HepG2 (cell line): Measurements from ENCODE around the gene ZNF273.

Experiments used
- EZH2 ChIP-seq: conservative IDR thresholded peaks from 2 replicates; pipeline ENCODE4 v1.6.1; 2012; ENCODE audit warnings: mild to moderate bottlenecking, low read depth, low read length, moderate library complexity
- FOXK2 ChIP-seq: fragments of 450-650 bp; IDR thresholded peaks from 2 replicates; pipeline ENCODE4 v1.6.1; 2016
- JUN ChIP-seq: sonication (generic); formaldehyde crosslinking; IDR thresholded peaks from 2 replicates; pipeline ENCODE4 v1.4.0; 2020; ENCODE audit warnings: mild to moderate bottlenecking, missing genetic modification reagents
- RAD21 ChIP-seq: fragments of 450-650 bp; formaldehyde crosslinking; IDR thresholded peaks from 2 replicates; pipeline ENCODE4 v1.5.0; 2020; ENCODE audit warnings: mild to moderate bottlenecking
- RFX1 ChIP-seq: fragments of 450-650 bp; IDR thresholded peaks from 2 replicates; pipeline ENCODE4 v1.6.1; 2017
- UBTF ChIP-seq: sonication (generic); formaldehyde crosslinking; IDR thresholded peaks from 2 replicates; pipeline ENCODE4 v1.4.0; 2020; ENCODE audit warnings: mild to moderate bottlenecking, missing genetic modification reagents
- ZFP1 ChIP-seq: IDR thresholded peaks from 2 replicates; pipeline ENCODE4 v1.6.1; 2016
- TF ChIP-seq, protein P1 (sequence below): IDR thresholded peaks from 2 replicates; pipeline ENCODE4 v1.4.0; 2020; ENCODE audit warnings: mild to moderate bottlenecking, missing genetic modification reagents
- TF ChIP-seq, protein P2 (sequence below): sonication (generic); formaldehyde crosslinking; IDR thresholded peaks from 2 replicates; pipeline ENCODE4 v1.4.0; 2020; ENCODE audit warnings: mild to moderate bottlenecking, missing genetic modification reagents
- TF ChIP-seq, protein P3 (sequence below): sonication (generic); formaldehyde crosslinking; IDR thresholded peaks from 2 replicates; pipeline ENCODE4 v1.4.0; 2020; ENCODE audit warnings: missing genetic modification reagents

- TF ChIP-seq JUN (CRISPR knock-in tag) (no peak), RAD21 (CRISPR knock-in tag) (no peak), EZH2 (no peak), FOXK2 (no peak), ZFP1 (CRISPR knock-in tag) (no peak), RFX1 (no peak), UBTF (CRISPR knock-in tag) (no peak)
- TF ChIP-seq, protein P1, sequence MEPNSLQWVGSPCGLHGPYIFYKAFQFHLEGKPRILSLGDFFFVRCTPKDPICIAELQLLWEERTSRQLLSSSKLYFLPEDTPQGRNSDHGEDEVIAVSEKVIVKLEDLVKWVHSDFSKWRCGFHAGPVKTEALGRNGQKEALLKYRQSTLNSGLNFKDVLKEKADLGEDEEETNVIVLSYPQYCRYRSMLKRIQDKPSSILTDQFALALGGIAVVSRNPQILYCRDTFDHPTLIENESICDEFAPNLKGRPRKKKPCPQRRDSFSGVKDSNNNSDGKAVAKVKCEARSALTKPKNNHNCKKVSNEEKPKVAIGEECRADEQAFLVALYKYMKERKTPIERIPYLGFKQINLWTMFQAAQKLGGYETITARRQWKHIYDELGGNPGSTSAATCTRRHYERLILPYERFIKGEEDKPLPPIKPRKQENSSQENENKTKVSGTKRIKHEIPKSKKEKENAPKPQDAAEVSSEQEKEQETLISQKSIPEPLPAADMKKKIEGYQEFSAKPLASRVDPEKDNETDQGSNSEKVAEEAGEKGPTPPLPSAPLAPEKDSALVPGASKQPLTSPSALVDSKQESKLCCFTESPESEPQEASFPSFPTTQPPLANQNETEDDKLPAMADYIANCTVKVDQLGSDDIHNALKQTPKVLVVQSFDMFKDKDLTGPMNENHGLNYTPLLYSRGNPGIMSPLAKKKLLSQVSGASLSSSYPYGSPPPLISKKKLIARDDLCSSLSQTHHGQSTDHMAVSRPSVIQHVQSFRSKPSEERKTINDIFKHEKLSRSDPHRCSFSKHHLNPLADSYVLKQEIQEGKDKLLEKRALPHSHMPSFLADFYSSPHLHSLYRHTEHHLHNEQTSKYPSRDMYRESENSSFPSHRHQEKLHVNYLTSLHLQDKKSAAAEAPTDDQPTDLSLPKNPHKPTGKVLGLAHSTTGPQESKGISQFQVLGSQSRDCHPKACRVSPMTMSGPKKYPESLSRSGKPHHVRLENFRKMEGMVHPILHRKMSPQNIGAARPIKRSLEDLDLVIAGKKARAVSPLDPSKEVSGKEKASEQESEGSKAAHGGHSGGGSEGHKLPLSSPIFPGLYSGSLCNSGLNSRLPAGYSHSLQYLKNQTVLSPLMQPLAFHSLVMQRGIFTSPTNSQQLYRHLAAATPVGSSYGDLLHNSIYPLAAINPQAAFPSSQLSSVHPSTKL (CRISPR knock-in tag), result no peak
- TF ChIP-seq, protein P2, sequence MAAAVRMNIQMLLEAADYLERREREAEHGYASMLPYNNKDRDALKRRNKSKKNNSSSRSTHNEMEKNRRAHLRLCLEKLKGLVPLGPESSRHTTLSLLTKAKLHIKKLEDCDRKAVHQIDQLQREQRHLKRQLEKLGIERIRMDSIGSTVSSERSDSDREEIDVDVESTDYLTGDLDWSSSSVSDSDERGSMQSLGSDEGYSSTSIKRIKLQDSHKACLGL (CRISPR knock-in tag), result no peak
- TF ChIP-seq, protein P3, sequence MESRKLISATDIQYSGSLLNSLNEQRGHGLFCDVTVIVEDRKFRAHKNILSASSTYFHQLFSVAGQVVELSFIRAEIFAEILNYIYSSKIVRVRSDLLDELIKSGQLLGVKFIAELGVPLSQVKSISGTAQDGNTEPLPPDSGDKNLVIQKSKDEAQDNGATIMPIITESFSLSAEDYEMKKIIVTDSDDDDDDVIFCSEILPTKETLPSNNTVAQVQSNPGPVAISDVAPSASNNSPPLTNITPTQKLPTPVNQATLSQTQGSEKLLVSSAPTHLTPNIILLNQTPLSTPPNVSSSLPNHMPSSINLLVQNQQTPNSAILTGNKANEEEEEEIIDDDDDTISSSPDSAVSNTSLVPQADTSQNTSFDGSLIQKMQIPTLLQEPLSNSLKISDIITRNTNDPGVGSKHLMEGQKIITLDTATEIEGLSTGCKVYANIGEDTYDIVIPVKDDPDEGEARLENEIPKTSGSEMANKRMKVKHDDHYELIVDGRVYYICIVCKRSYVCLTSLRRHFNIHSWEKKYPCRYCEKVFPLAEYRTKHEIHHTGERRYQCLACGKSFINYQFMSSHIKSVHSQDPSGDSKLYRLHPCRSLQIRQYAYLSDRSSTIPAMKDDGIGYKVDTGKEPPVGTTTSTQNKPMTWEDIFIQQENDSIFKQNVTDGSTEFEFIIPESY (CRISPR knock-in tag), result no peak
Measured at GRCh38 chr7:64863021-64863420, 40.1 kb upstream of the ZNF273 start.
